AG09309 (cell line): Measurements from ENCODE around the gene XPO5.

ENCODE experiments used
- DNase-seq: peaks from one replicate; pipeline ENCODE4 v3.0.0-alpha.2; 2010; ENCODE audit warnings: low read depth
- H3K4me3 ChIP-seq: 2 replicates; pipeline ENCODE4 v1.5.1; 2011; ENCODE audit warnings: mild to moderate bottlenecking, low read depth, low read length, moderate library complexity; ENCODE audit not compliant: control insufficient read depth
- CTCF ChIP-seq: IDR thresholded peaks from 2 replicates; pipeline ENCODE4 v1.5.1; 2011; ENCODE audit warnings: mild to moderate bottlenecking, low read depth, low read length, inconsistent platforms; ENCODE audit not compliant: insufficient read depth, control insufficient read depth; ENCODE audit errors: missing control alignments

XPO5 gene

GRCh38 chr6:43493833-43494232 lies 82.0 kb downstream of the XPO5 start:
- DNase-seq: no peak
- TF ChIP-seq CTCF: no peak
- H3K4me3 ChIP-seq: no peak overlapping the region

- DNase-seq: no peak
- no peak for TF ChIP-seq CTCF
- no peak overlapping the region for H3K4me3 ChIP-seq
Measured at GRCh38 chr6:43493230-43493629, 82.6 kb downstream of the XPO5 start.

GRCh38 chr6:43492673-43493072 lies 83.2 kb downstream of the XPO5 start:
- no peak for DNase-seq
- peak overlapping the region; percentile 10; the same call in 1 of the 2 replicates for H3K4me3 ChIP-seq
- TF ChIP-seq CTCF: no peak

GRCh38 chr6:43491750-43492661 lies 83.8 kb downstream of the XPO5 start:
- TF ChIP-seq CTCF: no peak
- DNase-seq: no peak
- peak overlapping the region; percentile 10; the same call in 1 of the 2 replicates for H3K4me3 ChIP-seq

GRCh38 chr6:43490523-43490939 lies 85.3 kb downstream of the XPO5 start:
- no peak for TF ChIP-seq CTCF
- no peak overlapping the region for H3K4me3 ChIP-seq
- no peak for DNase-seq

- no peak for DNase-seq
- no peak for TF ChIP-seq CTCF
- H3K4me3 ChIP-seq: no peak overlapping the region
Measured at GRCh38 chr6:43489277-43490072, 86.4 kb downstream of the XPO5 start.
